Measurements from ENCODE around the gene KRTAP5-10.

Gene KRTAP5-10
- long read RNA-seq: 0 reads

GRCh38 chr11:71565263-71565662 lies at the start of gene KRTAP5-10:
Gene KRTAP5-10 (plus strand): TSS chr11:71565563. CDS start chr11:71565588, 25 bp downstream.
- no peak for TF ChIP-seq SPI1 (IDR thresholded peaks at IDR 0.05; ENCODE audit: borderline replicate concordance, low read depth)
- no peak for TF ChIP-seq CTCF (IDR thresholded peaks at IDR 0.05; ENCODE audit: insufficient read depth, low read length)
- no peak for TF ChIP-seq POLR2AphosphoS5 (IDR thresholded peaks at IDR 0.05; ENCODE audit: low read depth)
- TF ChIP-seq REST (IDR thresholded peaks at IDR 0.05; ENCODE audit: insufficient replicate concordance, low read depth): no peak
- TF ChIP-seq GABPA (IDR thresholded peaks at IDR 0.05; ENCODE audit: low read depth): no peak
- no peak within 1 kb of the TSS for H3K4me3 ChIP-seq (replicated peaks; ENCODE audit: insufficient read depth, low read length)
- no peak for DNase-seq (ENCODE audit: low read depth in 1 of 2, low spot score in 1 of 2)
- H3K27me3 ChIP-seq (ENCODE audit: insufficient read depth, poor library complexity, severe bottlenecking): no peaks in the 10 kb centered on the region
- no peak within 1 kb of the TSS for H3K27ac ChIP-seq (replicated peaks)

GRCh38 chr11:71518506-71519471 lies 46.6 kb upstream of the KRTAP5-10 start:
- no peak for TF ChIP-seq POLR2AphosphoS5 (IDR thresholded peaks at IDR 0.05; ENCODE audit: low read depth)
- no peak for TF ChIP-seq GABPA (IDR thresholded peaks at IDR 0.05; ENCODE audit: low read depth)
- TF ChIP-seq REST (IDR thresholded peaks at IDR 0.05; ENCODE audit: insufficient replicate concordance, low read depth): no peak
- no peak for TF ChIP-seq SPI1 (IDR thresholded peaks at IDR 0.05; ENCODE audit: borderline replicate concordance, low read depth)
- TF ChIP-seq CTCF (IDR thresholded peaks at IDR 0.05; ENCODE audit: insufficient read depth, low read length): no peak
- Histone ChIP-seq H3K27ac (replicated peaks) (no peak overlapping the region), H3K4me3 (replicated peaks; ENCODE audit: insufficient read depth, low read length) (no peak overlapping the region), H3K27me3 (ENCODE audit: insufficient read depth, poor library complexity, severe bottlenecking) (no peaks in the 10 kb centered on the region)
- no peak for DNase-seq (ENCODE audit: low read depth in 1 of 2, low spot score in 1 of 2)

GRCh38 chr11:71519546-71519945 lies 45.8 kb upstream of the KRTAP5-10 start:
- DNase-seq (ENCODE audit: low read depth in 1 of 2, low spot score in 1 of 2): no peak
- H3K27ac ChIP-seq (replicated peaks): no peak overlapping the region
- TF ChIP-seq SPI1 (IDR thresholded peaks at IDR 0.05; ENCODE audit: borderline replicate concordance, low read depth) (no peak), CTCF (IDR thresholded peaks at IDR 0.05; ENCODE audit: insufficient read depth, low read length) (no peak), POLR2AphosphoS5 (IDR thresholded peaks at IDR 0.05; ENCODE audit: low read depth) (no peak), GABPA (IDR thresholded peaks at IDR 0.05; ENCODE audit: low read depth) (no peak), REST (IDR thresholded peaks at IDR 0.05; ENCODE audit: insufficient replicate concordance, low read depth) (no peak)
- H3K4me3 ChIP-seq (replicated peaks; ENCODE audit: insufficient read depth, low read length): no peak overlapping the region
- H3K27me3 ChIP-seq (ENCODE audit: insufficient read depth, poor library complexity, severe bottlenecking): no peaks in the 10 kb centered on the region
